ENCODE results near the gene LIN28B.

GRCh38 chr6:104995989-104996617 lies 39.2 kb downstream of the LIN28B start:
- TF ChIP-seq, protein P1, sequence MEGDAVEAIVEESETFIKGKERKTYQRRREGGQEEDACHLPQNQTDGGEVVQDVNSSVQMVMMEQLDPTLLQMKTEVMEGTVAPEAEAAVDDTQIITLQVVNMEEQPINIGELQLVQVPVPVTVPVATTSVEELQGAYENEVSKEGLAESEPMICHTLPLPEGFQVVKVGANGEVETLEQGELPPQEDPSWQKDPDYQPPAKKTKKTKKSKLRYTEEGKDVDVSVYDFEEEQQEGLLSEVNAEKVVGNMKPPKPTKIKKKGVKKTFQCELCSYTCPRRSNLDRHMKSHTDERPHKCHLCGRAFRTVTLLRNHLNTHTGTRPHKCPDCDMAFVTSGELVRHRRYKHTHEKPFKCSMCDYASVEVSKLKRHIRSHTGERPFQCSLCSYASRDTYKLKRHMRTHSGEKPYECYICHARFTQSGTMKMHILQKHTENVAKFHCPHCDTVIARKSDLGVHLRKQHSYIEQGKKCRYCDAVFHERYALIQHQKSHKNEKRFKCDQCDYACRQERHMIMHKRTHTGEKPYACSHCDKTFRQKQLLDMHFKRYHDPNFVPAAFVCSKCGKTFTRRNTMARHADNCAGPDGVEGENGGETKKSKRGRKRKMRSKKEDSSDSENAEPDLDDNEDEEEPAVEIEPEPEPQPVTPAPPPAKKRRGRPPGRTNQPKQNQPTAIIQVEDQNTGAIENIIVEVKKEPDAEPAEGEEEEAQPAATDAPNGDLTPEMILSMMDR (IDR thresholded peaks at IDR 0.05), result no peak
- TF ChIP-seq POLR2A (IDR thresholded peaks at IDR 0.05), result no peak
